ENCODE results near the gene STRADB. TPM values are rescaled to one million over a fixed set of nuclear protein-coding genes. Genes with fewer than 3 reads are reported as not detected.

Gene STRADB
- total RNA-seq, 1 donor from 2014 or later = 44.4 TPM

DNA sequence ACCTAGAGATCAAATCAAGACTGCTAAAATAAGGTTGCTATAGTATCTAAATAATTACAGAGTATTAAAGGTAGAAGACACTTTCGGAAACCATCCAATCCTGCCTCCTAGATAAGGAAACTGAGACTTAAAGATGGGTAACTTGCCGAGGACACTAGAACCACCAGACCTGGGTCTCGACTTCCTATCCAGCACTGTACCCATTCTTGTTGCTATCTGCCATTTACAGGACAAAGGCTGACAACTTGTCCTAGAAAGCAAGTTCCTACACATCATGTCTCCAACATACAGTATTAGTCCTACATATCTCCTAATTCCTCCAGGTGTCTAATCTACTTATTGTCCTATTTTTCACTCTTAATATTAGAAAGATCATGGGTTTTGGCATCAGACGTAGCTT is 38.0 kb upstream of the STRADB start:
- H3K27me3 Mint-ChIP-seq (ENCODE audit: low read depth) = no peaks in the 10 kb centered on the region

GRCh38 chr2:201414099-201415023 is 37.2 kb upstream of the STRADB start:
- Mint-ChIP-seq H3K36me3 (peaks cover 19% of the 10 kb centered on the region), H3K27me3 (ENCODE audit: low read depth) (no peaks in the 10 kb centered on the region), H3K4me3 (no peak overlapping the region), H3K4me1 (peaks cover 3% of the 10 kb centered on the region), H3K27ac (no peak overlapping the region), H3K9me3 (peaks cover 5% of the 10 kb centered on the region)
- TF ChIP-seq CTCF (IDR thresholded peaks at IDR 0.05; ENCODE audit: unreplicated experiment) = no peak
- no peak for DNase-seq (ENCODE audit: low spot score in 2 of 2, unreplicated experiment in 2 of 2)

More for the DNA sequence above, 38.0 kb upstream of the STRADB start:
- no peaks in the 10 kb centered on the region for H3K4me1 Mint-ChIP-seq
- no peak overlapping the region for H3K27ac Mint-ChIP-seq
- H3K9me3 Mint-ChIP-seq = peaks cover 5% of the 10 kb centered on the region
- no peak for TF ChIP-seq CTCF (IDR thresholded peaks at IDR 0.05; ENCODE audit: unreplicated experiment)
- H3K36me3 Mint-ChIP-seq = peaks cover 17% of the 10 kb centered on the region
- no peak overlapping the region for H3K4me3 Mint-ChIP-seq
- no peak for DNase-seq (ENCODE audit: low spot score in 2 of 2, unreplicated experiment in 2 of 2)

GRCh38 chr2:201415149-201415548 is 36.4 kb upstream of the STRADB start:
- Mint-ChIP-seq H3K4me1 (peaks cover 8% of the 10 kb centered on the region), H3K27ac (no peak overlapping the region)

DNA sequence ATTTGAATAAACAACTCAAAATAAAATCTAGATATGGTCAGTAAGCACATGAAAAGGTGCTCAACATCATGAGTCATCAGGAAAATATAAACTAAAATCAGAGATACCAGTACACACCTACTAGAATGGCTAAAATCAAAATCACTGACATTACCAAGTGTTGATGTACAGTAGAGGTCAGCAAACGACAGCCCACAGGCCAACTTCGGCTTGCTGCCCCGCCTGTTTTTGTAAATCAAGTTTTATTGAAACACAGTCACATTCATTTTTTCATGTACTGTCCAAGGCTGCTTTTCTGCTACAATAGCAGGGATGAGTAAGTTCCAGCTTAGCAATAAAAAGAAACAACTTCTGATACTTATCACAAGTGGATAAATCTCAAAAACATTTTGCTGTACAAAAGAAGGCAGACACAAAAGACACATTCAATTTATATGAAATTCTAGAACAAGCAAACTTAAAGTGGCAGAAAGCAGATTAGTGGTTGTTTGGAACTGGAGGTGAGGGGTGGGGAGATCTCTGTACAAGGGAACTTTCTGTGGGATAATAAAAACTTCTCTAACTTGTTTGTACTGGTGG is 32.4 kb upstream of the STRADB start:
- no peak for DNase-seq (ENCODE audit: low spot score in 2 of 2, unreplicated experiment in 2 of 2)
- Mint-ChIP-seq H3K9me3 (no peaks in the 10 kb centered on the region), H3K36me3 (peaks cover 11% of the 10 kb centered on the region), H3K27ac (peak overlapping the region; percentile 57), H3K4me1 (peaks cover 18% of the 10 kb centered on the region), H3K4me3 (no peak overlapping the region), H3K27me3 (ENCODE audit: low read depth) (no peaks in the 10 kb centered on the region)
- no peak for TF ChIP-seq CTCF (IDR thresholded peaks at IDR 0.05; ENCODE audit: unreplicated experiment)

More at GRCh38 chr2:201415149-201415548, 36.4 kb upstream of the STRADB start:
- Mint-ChIP-seq H3K36me3 (peaks cover 19% of the 10 kb centered on the region), H3K9me3 (peaks cover 5% of the 10 kb centered on the region), H3K4me3 (no peak overlapping the region), H3K27me3 (ENCODE audit: low read depth) (no peaks in the 10 kb centered on the region)
- TF ChIP-seq CTCF (IDR thresholded peaks at IDR 0.05; ENCODE audit: unreplicated experiment) = no peak
- DNase-seq (ENCODE audit: low spot score in 2 of 2, unreplicated experiment in 2 of 2) = no peak

GRCh38 chr2:201419986-201420385 is 31.6 kb upstream of the STRADB start:
- no peak for TF ChIP-seq CTCF (IDR thresholded peaks at IDR 0.05; ENCODE audit: unreplicated experiment)
- Mint-ChIP-seq H3K4me3 (no peak overlapping the region), H3K27ac (peak overlapping the region; percentile 43), H3K36me3 (peaks cover 11% of the 10 kb centered on the region), H3K27me3 (ENCODE audit: low read depth) (no peaks in the 10 kb centered on the region), H3K4me1 (peaks cover 18% of the 10 kb centered on the region), H3K9me3 (no peaks in the 10 kb centered on the region)
- no peak for DNase-seq (ENCODE audit: low spot score in 2 of 2, unreplicated experiment in 2 of 2)
